ENCODE measurements around the gene CD6. TPM values are rescaled to one million over a fixed set of nuclear protein-coding genes. Genes with fewer than 3 reads are reported as not detected.

The CD6 gene
- total and polyA plus RNA-seq, 2 donors from 2014 or later: 0.24 to 6.7 TPM

DNA sequence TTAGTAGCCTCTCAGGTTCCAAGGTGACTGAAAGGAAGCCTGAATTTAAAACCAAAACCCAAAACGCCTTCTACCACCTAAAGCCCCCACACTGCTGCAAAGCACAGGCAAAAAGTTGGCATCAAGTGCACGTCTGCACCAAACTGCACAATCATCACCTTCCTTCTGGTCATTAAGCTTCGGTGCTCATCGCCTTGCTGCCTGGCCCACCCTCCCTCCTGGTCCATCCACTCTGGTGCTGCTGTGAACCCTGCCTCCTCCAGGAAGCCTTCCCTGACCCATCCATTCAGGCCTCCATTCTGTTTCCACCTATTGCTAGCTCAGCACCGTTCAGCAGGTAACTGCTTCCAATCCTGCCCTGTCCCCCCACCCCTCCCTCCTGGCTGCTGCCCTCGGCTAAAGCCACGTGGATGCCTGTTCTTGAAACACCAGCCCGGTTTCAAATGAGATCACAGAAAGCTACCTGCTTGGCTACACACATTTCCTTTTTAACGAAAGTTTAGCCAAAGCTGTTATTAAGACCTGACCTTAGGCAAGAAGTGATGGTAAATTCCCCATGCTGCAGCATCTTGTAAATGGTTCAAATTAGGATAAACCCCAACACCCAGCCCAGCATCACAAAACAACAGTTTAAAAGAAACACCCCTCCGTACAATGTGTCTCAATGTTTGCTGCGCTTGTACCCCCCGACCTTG is 77.0 kb downstream of the CD6 start:
- TF ChIP-seq, protein P1, sequence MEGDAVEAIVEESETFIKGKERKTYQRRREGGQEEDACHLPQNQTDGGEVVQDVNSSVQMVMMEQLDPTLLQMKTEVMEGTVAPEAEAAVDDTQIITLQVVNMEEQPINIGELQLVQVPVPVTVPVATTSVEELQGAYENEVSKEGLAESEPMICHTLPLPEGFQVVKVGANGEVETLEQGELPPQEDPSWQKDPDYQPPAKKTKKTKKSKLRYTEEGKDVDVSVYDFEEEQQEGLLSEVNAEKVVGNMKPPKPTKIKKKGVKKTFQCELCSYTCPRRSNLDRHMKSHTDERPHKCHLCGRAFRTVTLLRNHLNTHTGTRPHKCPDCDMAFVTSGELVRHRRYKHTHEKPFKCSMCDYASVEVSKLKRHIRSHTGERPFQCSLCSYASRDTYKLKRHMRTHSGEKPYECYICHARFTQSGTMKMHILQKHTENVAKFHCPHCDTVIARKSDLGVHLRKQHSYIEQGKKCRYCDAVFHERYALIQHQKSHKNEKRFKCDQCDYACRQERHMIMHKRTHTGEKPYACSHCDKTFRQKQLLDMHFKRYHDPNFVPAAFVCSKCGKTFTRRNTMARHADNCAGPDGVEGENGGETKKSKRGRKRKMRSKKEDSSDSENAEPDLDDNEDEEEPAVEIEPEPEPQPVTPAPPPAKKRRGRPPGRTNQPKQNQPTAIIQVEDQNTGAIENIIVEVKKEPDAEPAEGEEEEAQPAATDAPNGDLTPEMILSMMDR (IDR thresholded peaks at IDR 0.05; ENCODE audit: borderline replicate concordance, extremely low read depth, insufficient read depth): no peak
- Histone ChIP-seq H3K36me3 (ENCODE audit: control insufficient read depth in 2 of 3, insufficient read depth in 3 of 3, low read length in 3 of 3) (no peaks in the 10 kb centered on the region), H3K27me3 (ENCODE audit: control insufficient read depth, insufficient read depth, low read length) (no peaks in the 10 kb centered on the region), H3K4me1 (ENCODE audit: control insufficient read depth in 2 of 3, insufficient read depth in 2 of 3, low read depth in 1 of 3, low read length in 3 of 3) (no peaks in the 10 kb centered on the region), H3K27ac (ENCODE audit: low read depth in 2 of 2, low read length in 2 of 2) (no peak overlapping the region), H3K4me3 (ENCODE audit: low read length in 3 of 3) (no peak overlapping the region), H3K9ac (ENCODE audit: low read length in 3 of 3) (no peak overlapping the region), H3K9me3 (ENCODE audit: control insufficient read depth in 2 of 3, insufficient read depth in 1 of 3, low read length in 3 of 3) (no peaks in the 10 kb centered on the region)
- FAIRE-seq (no peak), DNase-seq (peak in 3 of 5 donors; percentile 32 to 61 (median 38))
- intact Hi-C loops (cut with DNase I): no loop called here

DNA sequence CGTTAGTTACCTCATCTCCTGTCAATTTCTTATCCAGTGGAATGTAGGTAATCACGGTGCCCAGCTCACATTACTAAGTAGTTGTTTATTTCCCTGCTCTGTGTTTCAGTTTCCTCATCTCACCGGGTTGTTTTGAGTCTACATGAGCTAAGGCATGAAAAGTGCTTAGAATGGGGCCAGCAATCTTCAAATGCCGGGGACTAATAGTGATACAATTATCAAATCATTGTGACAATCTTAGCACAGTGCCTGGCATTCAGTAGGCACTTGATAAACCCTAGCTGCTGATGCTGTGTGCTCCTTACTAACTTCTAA is 77.5 kb downstream of the CD6 start:
- no peaks in the 10 kb centered on the region for H3K9me3 ChIP-seq (ENCODE audit: control insufficient read depth in 2 of 3, insufficient read depth in 1 of 3, low read length in 3 of 3)
- FAIRE-seq (no peak), DNase-seq (peak in 3 of 5 donors; percentile 26 to 67 (median 61))
- TF ChIP-seq, protein P1 (IDR thresholded peaks at IDR 0.05; ENCODE audit: borderline replicate concordance, extremely low read depth, insufficient read depth): no peak
- H3K27me3 ChIP-seq (ENCODE audit: control insufficient read depth, insufficient read depth, low read length): no peaks in the 10 kb centered on the region
- no peak overlapping the region for H3K4me3 ChIP-seq (ENCODE audit: low read length in 3 of 3)
- intact Hi-C loops (cut with DNase I): no loop called here
- H3K36me3 ChIP-seq (ENCODE audit: control insufficient read depth in 2 of 3, insufficient read depth in 3 of 3, low read length in 3 of 3): no peaks in the 10 kb centered on the region
- no peak overlapping the region for H3K27ac ChIP-seq (ENCODE audit: low read depth in 2 of 2, low read length in 2 of 2)
- no peak overlapping the region for H3K9ac ChIP-seq (ENCODE audit: low read length in 3 of 3)
- H3K4me1 ChIP-seq (ENCODE audit: control insufficient read depth in 2 of 3, insufficient read depth in 2 of 3, low read depth in 1 of 3, low read length in 3 of 3): no peaks in the 10 kb centered on the region

GRCh38 chr11:61049859-61050258 is 78.4 kb downstream of the CD6 start:
- Histone ChIP-seq H3K9me3 (ENCODE audit: control insufficient read depth in 2 of 3, insufficient read depth in 1 of 3, low read length in 3 of 3) (no peaks in the 10 kb centered on the region), H3K27me3 (ENCODE audit: control insufficient read depth, insufficient read depth, low read length) (no peaks in the 10 kb centered on the region), H3K27ac (ENCODE audit: low read depth in 2 of 2, low read length in 2 of 2) (peak overlapping the region in 1 of 2 donors; percentile 37), H3K36me3 (ENCODE audit: control insufficient read depth in 2 of 3, insufficient read depth in 3 of 3, low read length in 3 of 3) (no peaks in the 10 kb centered on the region), H3K4me1 (ENCODE audit: control insufficient read depth in 2 of 3, insufficient read depth in 2 of 3, low read depth in 1 of 3, low read length in 3 of 3) (no peaks in the 10 kb centered on the region), H3K4me3 (ENCODE audit: low read length in 3 of 3) (no peak overlapping the region), H3K9ac (ENCODE audit: low read length in 3 of 3) (no peak overlapping the region)
- TF ChIP-seq, protein P1 (IDR thresholded peaks at IDR 0.05; ENCODE audit: borderline replicate concordance, extremely low read depth, insufficient read depth): no peak
- FAIRE-seq (no peak), DNase-seq (peak in 1 of 5 donors; percentile 13)
- intact Hi-C loops (cut with DNase I): no loop called here
